Thyroid gland (tissue), 4 donors: ENCODE data around the gene PPP1R15B. TPM values are rescaled to one million over a fixed set of nuclear protein-coding genes. Genes with fewer than 3 reads are reported as not detected.

Experiments
- DNase-seq, 2 donors: peaks; one replicate each; pipeline ENCODE4 v3.0.0-alpha.2; 2019
- H3K27ac ChIP-seq, 3 donors: fragments of 200-600 bp; sonication (generic); 1 replicate in 2 of 3; 2 replicates in 1 of 3; pipeline ENCODE4 v1.5.1; 2016 to 2019; ENCODE audit warnings: mild to moderate bottlenecking in 1 of 3, moderate library complexity in 1 of 3
- H3K27me3 ChIP-seq: fragments of 200-600 bp; sonication (generic); one replicate; pipeline ENCODE4 v1.5.1; 2019
- H3K36me3 ChIP-seq, 2 donors: fragments of 200-600 bp; sonication (generic); one replicate each; pipeline ENCODE4 v1.5.1; 2016 to 2019
- H3K4me1 ChIP-seq, 2 donors: fragments of 200-600 bp; sonication (generic); one replicate each; pipeline ENCODE4 v1.5.1; 2017 to 2019
- H3K4me3 ChIP-seq, 3 donors: fragments of 200-600 bp; sonication (generic); replicated peaks in 1 of 3; 1 replicate in 2 of 3; 2 replicates in 1 of 3; pipeline ENCODE4 v1.5.1; 2016; ENCODE audit warnings: mild to moderate bottlenecking in 1 of 3
- H3K9me3 ChIP-seq: fragments of 200-600 bp; sonication (generic); one replicate; pipeline ENCODE4 v1.5.1; 2017
- POLR2A ChIP-seq, 2 donors: fragments of 450-650 bp; IDR thresholded peaks; one replicate each; pipeline ENCODE4 v1.6.1; 2017; ENCODE audit warnings: antibody characterized with exemption in 2 of 2, mild to moderate bottlenecking in 2 of 2, moderate library complexity in 1 of 2
- WGBS, 2 donors: methylation state at CpG; one replicate each; pipeline ENCODE4 v1.1.5; 2017; 5-methylcytosine and 5-hydroxymethylcytosine counted together
- intact Hi-C: fragments of 100-400 bp; cut with DNase I; formaldehyde crosslinking; loops from one replicate; pipeline ENCODE4 v1.15.1; 2023
- total RNA-seq, 4 donors: library from RNA; depleted of rRNA; stranded (reverse); fragments of >200 nt; gene quantifications; one replicate each; pipeline ENCODE4 v1.2.3, GENCODE V29; 2016
- TF ChIP-seq, protein P1 (sequence below), 6 experiments: fragments of 200-600 bp in 3 of 6; fragments of 450-650 bp in 3 of 6; sonication (generic) in 3 of 6; IDR thresholded peaks; one replicate each; pipeline ENCODE4 v1.5.1; 2016 to 2019; ENCODE audit warnings: antibody characterized with exemption in 6 of 6, mild to moderate bottlenecking in 2 of 6, inconsistent platforms in 1 of 6, moderate library complexity in 1 of 6

Gene PPP1R15B
- total RNA-seq, 4 donors from 2014 or later: 63.0 to 89.8 (median 66.2) TPM

DNA sequence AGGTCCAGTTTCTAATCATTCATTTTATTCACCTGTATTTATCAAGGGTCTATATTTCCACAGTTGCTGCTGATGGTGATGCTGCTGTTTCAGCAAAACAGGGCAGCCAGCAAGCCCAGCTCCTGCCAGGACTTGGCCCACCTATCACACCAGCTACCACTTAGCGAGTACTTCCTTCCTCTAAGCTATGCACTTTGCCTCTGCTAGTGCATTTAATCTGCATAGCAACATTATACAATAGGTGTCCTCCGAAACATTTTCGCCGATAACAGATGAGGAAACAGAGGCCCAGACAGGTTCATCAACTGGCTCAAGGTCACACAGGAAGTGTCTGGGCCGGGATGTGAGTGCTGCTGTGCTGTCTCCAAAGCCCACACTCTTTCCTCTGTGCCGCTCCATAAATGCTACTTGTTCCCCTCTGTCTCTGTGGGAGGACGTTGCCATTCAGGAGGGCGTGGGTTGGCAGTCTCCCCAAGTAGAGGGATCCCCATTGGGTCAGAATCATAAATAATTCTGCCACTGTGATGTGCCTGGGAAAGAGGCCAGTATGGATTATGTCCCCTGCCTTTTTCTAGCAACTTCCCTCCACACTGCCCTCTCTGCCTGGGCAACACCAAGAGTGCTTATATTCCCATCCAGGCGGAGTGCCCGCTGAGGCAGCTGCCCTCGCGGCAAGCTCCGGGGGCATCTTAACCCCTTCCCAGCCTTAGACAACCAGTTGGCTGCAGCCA lies 42.5 kb downstream of the PPP1R15B start:
- Histone ChIP-seq H3K27me3 (no peaks in the 10 kb centered on the region), H3K4me1 (no peaks in the 10 kb centered on the region), H3K4me3 (no peak overlapping the region), H3K27ac (no peak overlapping the region), H3K36me3 (no peaks in the 10 kb centered on the region), H3K9me3 (no peaks in the 10 kb centered on the region)
- intact Hi-C loops: loop anchor here (10.0 kb wide), 1 partner anchor 504 kb away; the partner anchor contains the start of gene SNRPE
- TF ChIP-seq, protein P1, sequence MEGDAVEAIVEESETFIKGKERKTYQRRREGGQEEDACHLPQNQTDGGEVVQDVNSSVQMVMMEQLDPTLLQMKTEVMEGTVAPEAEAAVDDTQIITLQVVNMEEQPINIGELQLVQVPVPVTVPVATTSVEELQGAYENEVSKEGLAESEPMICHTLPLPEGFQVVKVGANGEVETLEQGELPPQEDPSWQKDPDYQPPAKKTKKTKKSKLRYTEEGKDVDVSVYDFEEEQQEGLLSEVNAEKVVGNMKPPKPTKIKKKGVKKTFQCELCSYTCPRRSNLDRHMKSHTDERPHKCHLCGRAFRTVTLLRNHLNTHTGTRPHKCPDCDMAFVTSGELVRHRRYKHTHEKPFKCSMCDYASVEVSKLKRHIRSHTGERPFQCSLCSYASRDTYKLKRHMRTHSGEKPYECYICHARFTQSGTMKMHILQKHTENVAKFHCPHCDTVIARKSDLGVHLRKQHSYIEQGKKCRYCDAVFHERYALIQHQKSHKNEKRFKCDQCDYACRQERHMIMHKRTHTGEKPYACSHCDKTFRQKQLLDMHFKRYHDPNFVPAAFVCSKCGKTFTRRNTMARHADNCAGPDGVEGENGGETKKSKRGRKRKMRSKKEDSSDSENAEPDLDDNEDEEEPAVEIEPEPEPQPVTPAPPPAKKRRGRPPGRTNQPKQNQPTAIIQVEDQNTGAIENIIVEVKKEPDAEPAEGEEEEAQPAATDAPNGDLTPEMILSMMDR (IDR thresholded peaks at IDR 0.05): no peak
- no peak for TF ChIP-seq POLR2A (IDR thresholded peaks at IDR 0.05)
- DNase-seq: no peak
- WGBS, 2 donors: 54% methylated on average over 13 of the region's 13 CpGs

DNA sequence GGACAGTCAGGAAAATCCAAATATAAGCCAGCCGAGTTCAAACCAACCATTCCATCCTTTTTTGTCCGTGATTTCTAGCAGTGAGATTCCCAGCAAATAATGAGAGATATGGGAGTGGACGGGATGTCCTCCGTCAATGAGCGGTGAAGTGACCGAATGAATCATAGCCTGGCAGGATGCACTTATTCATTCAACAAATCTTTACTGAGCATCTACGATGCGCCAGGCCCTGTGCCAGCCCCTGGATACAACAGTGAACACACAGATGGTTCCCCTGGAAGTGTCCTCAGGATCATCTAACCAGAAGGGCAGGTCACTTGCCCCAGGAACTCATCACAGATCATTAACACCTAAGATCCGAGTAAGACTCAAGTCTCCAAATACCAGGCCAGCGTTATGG lies 43.7 kb downstream of the PPP1R15B start:
- no peaks in the 10 kb centered on the region for H3K27me3 ChIP-seq
- no peaks in the 10 kb centered on the region for H3K9me3 ChIP-seq
- TF ChIP-seq POLR2A (IDR thresholded peaks at IDR 0.05): no peak
- TF ChIP-seq, protein P1 (IDR thresholded peaks at IDR 0.05): no peak
- no peak overlapping the region for H3K4me3 ChIP-seq
- H3K36me3 ChIP-seq: no peaks in the 10 kb centered on the region
- intact Hi-C loops: loop anchor here (10.0 kb wide), 1 partner anchor 503 kb away; the partner anchor contains the start of gene SNRPE
- peaks cover 5% of the 10 kb centered on the region in 2 donors for H3K4me1 ChIP-seq
- WGBS, 2 donors: 77 to 79% methylated on average over 10 of the region's 10 CpGs
- H3K27ac ChIP-seq: no peak overlapping the region
- no peak for DNase-seq

DNA sequence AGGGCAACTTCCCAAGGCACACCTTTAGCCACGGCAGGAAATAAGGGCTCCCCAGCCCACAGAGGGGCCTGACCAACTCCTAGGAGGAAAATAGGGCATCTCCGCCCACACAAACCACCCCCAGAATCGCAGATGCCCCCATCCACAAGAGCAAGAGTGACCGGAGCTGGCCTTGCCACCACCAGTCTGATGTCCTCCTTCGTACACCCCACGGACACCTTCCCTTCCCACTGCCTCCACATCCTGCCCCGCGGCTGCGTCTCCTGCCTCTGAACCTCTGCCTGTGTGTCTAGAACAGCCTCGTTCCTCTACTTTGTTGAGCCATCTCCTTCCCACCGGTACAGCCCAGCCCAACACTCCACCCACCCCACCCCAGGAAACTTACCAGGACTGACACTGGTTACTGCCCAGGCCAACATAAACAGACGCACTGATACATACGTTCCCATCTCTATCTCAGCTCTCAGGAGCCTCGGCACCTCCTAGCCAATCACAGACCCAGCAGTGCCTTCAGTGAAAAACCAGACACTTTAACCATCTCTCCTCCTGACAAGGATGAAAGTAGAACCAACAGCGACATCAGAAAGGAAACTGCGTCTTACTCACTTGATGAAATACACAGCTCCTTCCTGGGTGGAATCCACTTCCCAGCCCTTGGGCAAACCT lies 44.3 kb downstream of the PPP1R15B start:
- H3K4me3 ChIP-seq: no peak overlapping the region
- no peak for DNase-seq
- intact Hi-C loops: loop anchor here (10.0 kb wide), 1 partner anchor 503 kb away; the partner anchor contains the start of gene SNRPE
- TF ChIP-seq, protein P1 (IDR thresholded peaks at IDR 0.05): no peak
- no peak for TF ChIP-seq POLR2A (IDR thresholded peaks at IDR 0.05)
- no peak overlapping the region for H3K27ac ChIP-seq
- H3K9me3 ChIP-seq: no peaks in the 10 kb centered on the region
- H3K36me3 ChIP-seq: no peaks in the 10 kb centered on the region
- peaks cover 6% of the 10 kb centered on the region in 2 donors for H3K4me1 ChIP-seq
- H3K27me3 ChIP-seq: no peaks in the 10 kb centered on the region
- WGBS, 2 donors: 81 to 82% methylated on average over 16 of the region's 16 CpGs

GRCh38 chr1:204366759-204367158 lies 44.9 kb downstream of the PPP1R15B start:
- WGBS, 2 donors: 88 to 91% methylated on average over 7 of the region's 7 CpGs

More at GRCh38 chr1:204366759-204367158, 44.9 kb downstream of the PPP1R15B start:
- H3K36me3 ChIP-seq: no peaks in the 10 kb centered on the region
- H3K27ac ChIP-seq: no peak overlapping the region
- no peaks in the 10 kb centered on the region for H3K27me3 ChIP-seq
- H3K9me3 ChIP-seq: no peaks in the 10 kb centered on the region
- H3K4me1 ChIP-seq: peaks cover 6% of the 10 kb centered on the region in 2 donors
- DNase-seq: no peak
- H3K4me3 ChIP-seq: no peak overlapping the region
- intact Hi-C loops: loop anchor here (10.0 kb wide), 1 partner anchor 502 kb away; the partner anchor contains the start of gene SNRPE
- no peak for TF ChIP-seq POLR2A (IDR thresholded peaks at IDR 0.05)
- TF ChIP-seq, protein P1 (IDR thresholded peaks at IDR 0.05): no peak
